ENCODE results near the gene ATOH8.

The ATOH8 gene

DNA sequence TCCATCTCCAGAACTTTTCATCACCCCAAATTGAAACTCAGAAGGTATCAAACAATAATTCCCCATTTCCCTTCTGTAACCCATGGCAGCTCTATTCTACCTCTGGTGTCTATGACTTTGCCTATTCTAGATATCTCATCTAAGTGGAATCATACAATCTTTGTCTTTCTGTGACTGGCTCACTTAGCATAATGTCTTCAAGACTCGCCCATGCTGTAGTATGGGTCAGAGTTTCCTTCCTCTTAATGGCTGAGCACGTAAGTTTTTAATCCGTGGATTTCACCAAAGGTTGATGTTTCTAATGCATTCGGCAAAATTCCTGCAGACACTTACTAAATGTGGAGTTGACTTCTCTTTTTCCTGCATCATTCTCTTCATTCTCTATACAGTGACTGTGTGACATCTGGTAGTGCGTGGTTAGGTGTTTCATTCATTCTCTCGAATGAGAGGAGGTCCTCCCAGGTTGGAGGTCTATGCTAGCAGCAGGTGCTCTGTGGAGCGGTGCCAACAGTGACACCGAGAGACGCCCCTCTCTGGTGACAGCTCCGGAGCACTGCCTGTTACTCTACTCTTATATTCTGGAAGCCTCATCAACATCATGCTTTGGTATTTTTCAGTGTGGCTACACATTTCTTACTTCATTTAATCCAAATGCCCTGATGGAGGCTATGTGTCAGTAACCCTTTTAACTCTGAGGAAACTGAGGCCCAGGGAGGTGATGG is 50.1 kb downstream of the ATOH8 start:
- in situ Hi-C loops (cut with HindIII; ENCODE audit: low sequenced_read_pairs): loop anchor here (5.0 kb wide), 2 partner anchors 62 to 97 kb away; no protein-coding TSS in a partner anchor
- TF ChIP-seq, protein P1, sequence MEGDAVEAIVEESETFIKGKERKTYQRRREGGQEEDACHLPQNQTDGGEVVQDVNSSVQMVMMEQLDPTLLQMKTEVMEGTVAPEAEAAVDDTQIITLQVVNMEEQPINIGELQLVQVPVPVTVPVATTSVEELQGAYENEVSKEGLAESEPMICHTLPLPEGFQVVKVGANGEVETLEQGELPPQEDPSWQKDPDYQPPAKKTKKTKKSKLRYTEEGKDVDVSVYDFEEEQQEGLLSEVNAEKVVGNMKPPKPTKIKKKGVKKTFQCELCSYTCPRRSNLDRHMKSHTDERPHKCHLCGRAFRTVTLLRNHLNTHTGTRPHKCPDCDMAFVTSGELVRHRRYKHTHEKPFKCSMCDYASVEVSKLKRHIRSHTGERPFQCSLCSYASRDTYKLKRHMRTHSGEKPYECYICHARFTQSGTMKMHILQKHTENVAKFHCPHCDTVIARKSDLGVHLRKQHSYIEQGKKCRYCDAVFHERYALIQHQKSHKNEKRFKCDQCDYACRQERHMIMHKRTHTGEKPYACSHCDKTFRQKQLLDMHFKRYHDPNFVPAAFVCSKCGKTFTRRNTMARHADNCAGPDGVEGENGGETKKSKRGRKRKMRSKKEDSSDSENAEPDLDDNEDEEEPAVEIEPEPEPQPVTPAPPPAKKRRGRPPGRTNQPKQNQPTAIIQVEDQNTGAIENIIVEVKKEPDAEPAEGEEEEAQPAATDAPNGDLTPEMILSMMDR (IDR thresholded peaks at IDR 0.05; ENCODE audit: low read depth, low read length, missing control alignments): no peak
- no peak overlapping the region for H3K4me3 ChIP-seq (ENCODE audit: low read depth, low read length)
- DNase-seq (ENCODE audit: low read depth): no peak

DNA sequence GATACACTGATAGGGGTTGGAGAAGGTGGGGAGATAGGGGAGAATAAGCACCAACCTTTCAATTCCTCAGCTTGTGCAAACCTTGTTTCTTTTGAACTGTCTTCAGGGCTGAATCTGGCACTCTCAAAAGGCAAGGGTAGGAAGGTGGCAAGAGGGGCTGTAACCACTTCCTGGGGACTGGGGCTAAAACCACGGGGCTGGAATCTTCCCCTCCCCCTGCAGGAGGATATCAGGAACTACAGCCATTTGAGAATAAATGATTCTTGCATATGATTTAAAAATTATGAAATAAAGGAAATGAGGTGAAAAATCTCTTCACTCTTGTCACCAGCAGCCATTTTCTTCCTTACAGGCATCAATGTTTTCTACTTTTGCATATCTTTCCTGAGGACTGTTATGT is 50.8 kb downstream of the ATOH8 start:
- in situ Hi-C loops (cut with HindIII; ENCODE audit: low sequenced_read_pairs): loop anchor here (5.0 kb wide), 2 partner anchors 62 to 97 kb away; no protein-coding TSS in a partner anchor
- no peak overlapping the region for H3K4me3 ChIP-seq (ENCODE audit: low read depth, low read length)
- TF ChIP-seq, protein P1 (IDR thresholded peaks at IDR 0.05; ENCODE audit: low read depth, low read length, missing control alignments): peak; percentile 66
- DNase-seq (ENCODE audit: low read depth): no peak

DNA sequence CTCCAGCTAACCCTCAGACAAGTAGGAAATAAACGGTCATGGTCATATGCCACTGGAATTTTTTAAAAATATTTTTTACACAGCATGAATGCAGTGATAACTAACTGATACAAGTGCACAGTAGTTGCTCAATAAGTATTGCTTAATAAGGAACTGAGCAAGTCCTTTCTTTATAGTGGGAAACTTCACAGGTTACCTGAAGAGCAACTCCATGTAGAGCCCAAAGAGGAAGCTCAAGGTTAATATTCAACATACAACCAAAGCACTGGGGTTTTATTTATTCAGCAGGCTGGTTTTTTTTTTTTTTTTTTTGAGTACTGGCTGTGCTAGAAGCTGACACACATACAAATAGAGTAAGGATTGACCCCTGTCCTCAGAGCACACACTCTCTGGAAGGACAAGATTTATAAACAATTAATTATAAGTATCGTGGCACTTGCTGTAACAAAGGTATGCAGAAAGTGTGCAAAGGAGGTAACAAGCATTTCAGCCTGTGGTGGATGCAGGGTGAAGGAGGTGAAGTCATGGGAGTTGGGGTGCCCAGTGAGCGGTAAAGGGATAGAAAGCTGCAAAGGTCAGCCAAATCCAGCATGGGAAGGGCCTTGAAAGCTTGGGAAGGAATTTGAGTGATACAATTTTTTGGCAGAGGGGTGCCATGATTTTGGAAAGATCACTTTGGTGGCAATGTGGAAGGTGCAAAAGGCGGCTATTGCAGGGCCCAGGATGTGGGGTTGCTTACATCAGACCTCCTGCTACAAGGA is 52.7 kb downstream of the ATOH8 start:
- in situ Hi-C loops (cut with HindIII; ENCODE audit: low sequenced_read_pairs): no loop called here
- TF ChIP-seq, protein P1 (IDR thresholded peaks at IDR 0.05; ENCODE audit: low read depth, low read length, missing control alignments): no peak

DNA sequence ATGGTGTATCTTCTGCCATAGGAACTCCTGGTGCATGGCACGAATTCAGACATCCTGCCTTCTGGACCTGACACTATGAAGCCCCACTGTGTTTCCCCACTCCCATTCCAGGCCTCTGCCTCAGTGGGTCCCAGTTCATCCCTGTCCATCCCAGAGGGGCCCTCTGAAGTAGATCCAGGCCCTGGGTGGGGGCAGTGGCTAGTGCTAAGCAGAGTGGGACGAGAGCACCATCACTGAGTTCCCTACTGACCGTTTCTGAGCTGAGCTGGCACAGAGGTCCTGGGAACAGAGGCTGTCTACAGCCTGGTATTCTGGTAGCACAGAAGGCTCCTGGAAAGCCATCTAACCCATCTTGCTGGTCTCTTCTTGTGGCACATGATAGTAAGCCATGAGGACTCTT is 54.0 kb downstream of the ATOH8 start:
- no peak for DNase-seq (ENCODE audit: low read depth)
- in situ Hi-C loops (cut with HindIII; ENCODE audit: low sequenced_read_pairs): no loop called here
- no peak overlapping the region for H3K4me3 ChIP-seq (ENCODE audit: low read depth, low read length)
- TF ChIP-seq, protein P1 (IDR thresholded peaks at IDR 0.05; ENCODE audit: low read depth, low read length, missing control alignments): no peak

More for the DNA sequence above, 52.7 kb downstream of the ATOH8 start:
- H3K4me3 ChIP-seq (ENCODE audit: low read depth, low read length): no peak overlapping the region
- DNase-seq (ENCODE audit: low read depth): no peak

DNA sequence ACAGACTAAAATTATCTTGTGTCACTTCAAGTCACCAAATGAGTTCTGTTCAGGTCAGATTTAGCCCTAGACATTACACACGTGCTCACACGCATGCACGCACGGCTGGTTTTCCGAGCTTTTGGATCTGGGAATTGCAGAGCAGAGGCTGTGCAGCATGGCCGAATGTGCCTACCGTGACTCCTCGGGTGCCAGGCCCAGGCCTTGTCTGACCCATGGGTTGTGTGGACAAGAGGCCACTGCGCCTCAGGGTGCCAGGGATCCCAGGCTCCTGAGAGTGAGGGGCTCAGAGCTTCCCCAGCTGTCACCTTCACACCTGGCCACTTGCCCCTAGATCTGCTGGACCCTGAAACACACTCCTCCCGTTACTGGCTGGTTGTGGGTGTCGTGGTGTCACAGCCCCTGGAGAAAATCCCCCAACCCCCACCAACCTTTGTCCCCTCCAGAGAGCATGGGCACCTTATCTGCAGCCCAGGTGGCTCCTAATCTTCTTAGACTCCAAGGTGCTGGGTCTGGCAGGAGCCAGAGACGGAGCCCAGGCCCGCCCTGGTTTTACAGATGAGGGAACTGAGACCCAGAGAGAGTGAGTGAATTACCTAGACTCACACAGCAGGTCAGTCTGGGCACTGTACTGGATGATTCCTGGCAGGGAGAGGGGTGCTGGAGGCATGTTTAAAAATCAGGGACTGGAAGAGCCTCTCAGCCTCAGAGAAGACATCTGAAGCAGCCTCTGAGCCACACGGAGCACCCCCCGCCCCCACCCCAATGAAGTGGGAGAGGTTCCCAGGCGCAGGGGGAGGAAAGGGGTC is 56.8 kb downstream of the ATOH8 start:
- TF ChIP-seq, protein P1 (IDR thresholded peaks at IDR 0.05; ENCODE audit: low read depth, low read length, missing control alignments): no peak

More for the DNA sequence above, 56.8 kb downstream of the ATOH8 start:
- no peak for DNase-seq (ENCODE audit: low read depth)
- in situ Hi-C loops (cut with HindIII; ENCODE audit: low sequenced_read_pairs): no loop called here
- H3K4me3 ChIP-seq (ENCODE audit: low read depth, low read length): no peak overlapping the region

Data from astrocyte of the cerebellum (primary cell).